Stimulated activated CD8-positive, alpha-beta memory T cell treated with anti-CD3 and anti-CD28 coated beads, Interleukin-2, amount 100 ng/mL, for 48 hours (primary cell): ENCODE data around the gene SOWAHA.
"Not testable (repeated sequence)": the region's sequence is repeated elsewhere in the genome, so short reads cannot be mapped to it uniquely, and the experiment has no call there.

Source experiments
- DNase-seq, 2 donors: peaks; one replicate each; pipeline ENCODE4 v3.0.0-alpha.2; 2020; ENCODE audit warnings: low read depth in 2 of 2

Gene SOWAHA

DNA sequence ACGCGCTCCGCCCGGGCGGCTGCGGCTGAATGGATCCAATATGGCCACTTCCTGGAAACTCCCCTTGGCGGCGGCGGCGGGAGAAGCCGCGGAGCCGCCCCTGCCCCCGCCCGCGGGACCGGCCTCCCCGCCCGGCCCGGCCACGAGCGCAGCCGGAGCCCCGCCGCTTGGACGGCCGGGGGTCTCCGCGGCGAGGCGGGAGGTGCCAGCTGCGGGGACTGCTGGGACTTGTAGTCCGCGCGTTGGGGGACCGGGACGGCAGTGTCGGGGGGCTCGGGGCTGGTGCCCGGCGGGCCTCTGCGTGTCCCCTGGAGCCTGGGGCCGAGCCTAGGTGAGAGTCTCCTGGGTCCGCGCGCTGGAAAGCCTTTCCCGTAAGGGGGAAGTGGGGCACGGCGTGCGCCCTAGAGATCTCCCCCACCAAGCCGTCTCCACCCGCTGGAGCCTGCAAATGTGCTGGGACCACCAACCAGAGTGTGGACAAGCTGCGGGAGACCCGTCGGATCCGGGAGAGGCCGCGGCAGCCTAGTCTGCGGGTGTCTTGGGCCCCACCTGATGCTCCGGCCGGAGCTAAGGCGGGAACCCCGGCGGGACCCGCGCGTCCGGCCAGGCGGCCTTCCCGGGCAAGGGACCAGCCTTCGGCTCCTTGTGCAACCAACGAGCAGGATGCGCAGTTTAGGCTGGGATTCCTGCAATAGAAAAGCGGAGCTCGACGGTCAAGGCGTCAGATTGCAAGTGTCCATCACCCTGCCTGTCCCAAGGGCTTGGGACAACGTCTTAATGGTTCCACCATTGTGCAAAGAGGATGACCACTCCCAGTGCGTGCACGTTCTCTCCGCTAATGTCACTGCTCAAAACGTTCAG, 35.7 kb upstream of the SOWAHA start, which contains the start of gene SEPTIN8:
TSS of gene SEPTIN8 (minus strand) at position 31 of the 861 bp plus-strand sequence. CDS start 102 bp downstream, outside the sequence.
- peak; percentile 8 to 32 for DNase-seq

DNA sequence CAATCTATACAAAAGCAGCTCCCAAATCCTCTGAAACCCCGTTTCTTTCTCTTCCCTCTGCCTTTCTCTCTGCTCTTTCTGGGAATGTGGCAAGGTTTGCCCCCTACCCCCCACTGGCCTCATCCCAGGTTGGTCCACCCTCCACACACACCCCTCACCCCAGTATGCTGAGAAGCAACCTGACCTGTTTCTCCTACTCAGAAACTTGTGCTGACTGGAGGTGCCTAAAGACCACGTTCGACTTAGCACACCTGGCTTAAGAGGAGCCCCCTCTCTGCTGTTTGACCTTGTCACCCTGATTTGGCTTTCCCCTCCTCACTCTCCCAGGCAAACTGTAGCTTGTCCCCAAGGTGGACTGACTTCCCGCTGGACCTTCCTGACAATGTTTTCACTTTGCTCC, 35.0 kb upstream of the SOWAHA start:
- no peak for DNase-seq

DNA sequence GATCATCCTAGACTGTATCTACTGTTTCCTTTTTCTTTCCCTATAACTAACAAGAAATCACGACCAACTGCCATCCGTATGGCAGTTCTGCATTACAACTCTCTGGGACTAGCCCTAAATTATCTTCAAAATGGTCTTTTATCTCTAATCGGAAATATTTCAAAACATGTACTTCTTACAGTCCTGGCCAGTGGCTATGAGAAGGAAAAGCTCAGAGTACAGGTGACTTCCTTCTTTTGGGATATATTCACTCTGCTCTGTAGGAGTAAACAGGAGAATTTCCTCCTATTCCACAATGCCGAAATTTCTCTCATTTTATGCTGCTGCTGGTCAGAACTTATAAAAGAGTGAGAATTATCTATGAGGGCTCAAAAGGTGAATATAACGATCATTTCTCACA, 34.2 kb upstream of the SOWAHA start:
- no peak for DNase-seq

DNA sequence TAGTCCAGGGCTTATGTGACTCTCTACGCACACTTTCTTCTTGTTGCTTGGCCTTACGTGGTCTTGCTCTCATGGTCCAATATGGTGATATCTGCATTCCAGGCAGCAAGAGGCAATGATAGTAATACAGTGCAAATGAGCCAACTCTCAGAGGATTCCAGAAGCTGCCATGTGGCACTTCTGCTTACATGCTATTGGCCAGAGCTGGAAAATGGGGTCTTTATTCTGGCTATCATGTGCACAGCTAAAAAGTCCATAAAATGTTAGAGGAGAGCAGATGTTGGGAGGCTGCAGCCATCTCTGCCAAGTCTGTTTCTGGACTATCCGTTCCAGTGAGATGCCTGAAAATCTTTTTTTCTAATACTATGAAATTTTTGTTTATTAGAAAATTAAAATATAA, 33.1 kb upstream of the SOWAHA start:
- DNase-seq, result no peak

DNA sequence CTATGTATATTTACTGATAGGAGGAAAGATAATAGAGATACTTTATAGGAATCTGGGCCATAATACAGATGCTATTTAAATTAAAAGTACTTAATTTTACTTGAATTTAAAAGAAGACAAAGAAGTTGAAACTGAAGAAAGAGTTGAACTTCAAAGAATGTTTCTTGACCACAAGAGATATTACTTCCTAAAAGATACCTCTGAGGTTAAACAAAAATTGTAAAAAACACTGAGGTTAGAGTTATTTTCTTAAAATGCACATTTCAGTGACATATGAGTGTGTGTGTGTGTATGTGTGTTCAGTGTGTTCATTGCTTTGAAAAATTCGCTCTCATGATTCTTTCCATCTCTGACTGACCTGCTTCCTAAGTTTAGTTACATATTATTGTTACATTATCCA, 32.5 kb upstream of the SOWAHA start:
- DNase-seq, result no peak

DNA sequence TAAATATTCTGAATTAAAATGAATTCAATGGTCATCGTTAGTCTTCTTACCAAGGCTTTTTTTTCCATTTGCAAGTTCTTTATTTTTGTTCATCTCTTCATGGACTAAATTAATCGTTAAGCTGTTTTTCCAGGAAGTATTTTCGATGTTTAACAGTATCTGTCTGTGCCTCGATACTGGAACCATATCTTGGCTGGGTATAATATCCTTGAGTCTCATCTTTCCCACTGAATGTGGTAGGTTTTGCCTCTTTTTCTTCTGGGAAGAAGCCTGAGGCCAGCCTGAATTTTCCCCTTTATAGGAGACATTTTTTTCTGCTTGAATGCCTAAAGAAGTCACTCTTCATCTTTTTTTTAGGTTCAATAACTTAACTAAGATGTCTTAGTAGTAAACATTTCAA, 32.1 kb upstream of the SOWAHA start:
- DNase-seq, result no peak

DNA sequence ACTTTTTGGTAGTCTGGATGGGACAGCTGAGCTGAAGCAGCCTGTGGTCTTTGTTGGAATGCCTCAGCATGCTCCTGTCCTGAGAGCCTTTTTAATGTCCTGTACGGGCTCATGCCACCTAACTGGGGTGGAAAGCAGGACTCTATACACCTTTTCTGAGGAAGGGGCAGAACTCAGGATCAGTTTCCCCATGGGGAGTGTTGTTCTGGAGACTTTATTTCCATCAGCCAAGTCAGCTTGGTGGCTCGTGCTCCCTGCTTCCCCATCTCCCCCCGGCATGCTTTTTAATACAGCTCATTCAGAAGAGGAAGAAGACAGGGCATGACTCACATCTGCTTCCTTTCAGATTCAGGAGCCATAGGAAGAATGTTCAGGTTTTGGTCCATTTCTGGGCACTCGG, 31.0 kb upstream of the SOWAHA start:
- DNase-seq, result no peak

DNA sequence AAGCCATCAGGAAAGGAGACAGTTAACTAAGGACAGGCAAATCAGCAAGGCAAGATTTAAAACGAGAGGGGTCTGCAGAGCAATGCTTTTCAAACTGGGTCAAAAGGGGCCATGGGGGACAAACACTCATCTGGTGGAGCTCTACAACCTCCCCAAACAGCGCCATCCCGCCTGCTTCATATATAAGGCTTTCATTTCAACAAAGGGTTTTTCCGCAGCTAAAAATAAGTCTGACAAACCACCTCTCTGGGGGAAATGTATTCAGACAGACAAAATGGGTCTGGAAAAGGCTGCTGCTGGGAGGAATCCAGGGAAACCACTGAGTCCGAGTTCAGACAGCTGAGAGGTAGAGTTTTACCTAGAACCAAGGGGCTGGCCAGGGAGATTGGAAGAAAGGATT, 27.7 kb upstream of the SOWAHA start:
- no peak for DNase-seq

DNA sequence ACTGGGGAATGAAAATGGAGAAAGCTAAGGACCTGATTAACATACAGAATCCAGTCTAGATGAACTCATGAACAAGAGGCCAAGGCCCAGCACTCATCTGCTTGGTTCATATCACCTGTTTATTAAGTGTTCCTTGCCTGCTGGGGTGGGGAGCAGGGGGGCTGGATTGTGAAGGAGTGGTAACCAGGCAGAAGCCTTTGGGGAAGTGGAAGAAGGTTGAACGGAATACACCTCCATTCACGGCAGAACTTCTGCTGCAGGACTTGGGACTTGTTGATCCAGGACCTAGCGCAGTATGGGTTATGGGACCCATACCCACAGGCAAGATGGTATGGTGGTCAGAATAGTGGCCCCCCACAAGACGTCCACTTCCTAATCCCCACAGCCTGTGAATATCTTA, 27.2 kb upstream of the SOWAHA start:
- no peak for DNase-seq

DNA sequence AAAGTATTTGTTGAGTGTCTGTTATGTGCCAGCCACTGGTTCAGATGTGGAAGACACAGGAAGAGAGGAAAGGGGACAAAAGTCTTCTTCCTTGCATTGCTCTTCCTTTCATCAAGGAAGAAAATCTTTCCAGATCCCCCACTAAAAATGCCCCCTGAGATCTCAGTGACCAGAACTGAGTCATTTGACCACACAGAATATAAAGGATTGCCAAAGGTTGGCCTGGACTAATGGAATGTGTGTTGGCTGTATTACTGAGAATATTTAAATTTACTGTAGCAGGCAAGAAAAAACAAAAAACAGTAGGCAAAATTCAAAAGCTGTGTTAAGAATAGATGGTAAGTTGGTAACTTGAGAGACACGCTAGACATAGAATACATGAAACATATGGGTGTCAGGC, 26.0 kb upstream of the SOWAHA start:
- DNase-seq, result no peak

DNA sequence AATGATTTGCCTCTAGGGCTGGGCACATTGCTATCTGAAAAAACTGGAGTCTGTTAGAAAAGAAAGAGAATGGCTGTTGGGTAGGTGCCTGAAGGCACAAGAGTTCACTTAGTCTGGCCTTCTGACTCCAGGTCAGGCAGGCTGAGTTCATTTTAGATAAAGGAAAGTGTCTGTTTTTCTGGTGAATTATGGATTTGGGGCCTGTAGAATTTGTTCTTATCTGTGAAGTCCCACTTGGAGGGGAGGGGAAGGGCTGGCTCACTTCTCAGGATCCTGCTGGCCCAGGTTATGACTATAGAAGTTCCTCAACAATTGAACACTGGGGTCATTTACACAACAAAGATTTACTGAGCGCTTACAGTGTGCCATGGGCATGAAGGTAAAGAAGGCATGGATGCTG, 24.6 kb upstream of the SOWAHA start:
- no peak for DNase-seq

DNA sequence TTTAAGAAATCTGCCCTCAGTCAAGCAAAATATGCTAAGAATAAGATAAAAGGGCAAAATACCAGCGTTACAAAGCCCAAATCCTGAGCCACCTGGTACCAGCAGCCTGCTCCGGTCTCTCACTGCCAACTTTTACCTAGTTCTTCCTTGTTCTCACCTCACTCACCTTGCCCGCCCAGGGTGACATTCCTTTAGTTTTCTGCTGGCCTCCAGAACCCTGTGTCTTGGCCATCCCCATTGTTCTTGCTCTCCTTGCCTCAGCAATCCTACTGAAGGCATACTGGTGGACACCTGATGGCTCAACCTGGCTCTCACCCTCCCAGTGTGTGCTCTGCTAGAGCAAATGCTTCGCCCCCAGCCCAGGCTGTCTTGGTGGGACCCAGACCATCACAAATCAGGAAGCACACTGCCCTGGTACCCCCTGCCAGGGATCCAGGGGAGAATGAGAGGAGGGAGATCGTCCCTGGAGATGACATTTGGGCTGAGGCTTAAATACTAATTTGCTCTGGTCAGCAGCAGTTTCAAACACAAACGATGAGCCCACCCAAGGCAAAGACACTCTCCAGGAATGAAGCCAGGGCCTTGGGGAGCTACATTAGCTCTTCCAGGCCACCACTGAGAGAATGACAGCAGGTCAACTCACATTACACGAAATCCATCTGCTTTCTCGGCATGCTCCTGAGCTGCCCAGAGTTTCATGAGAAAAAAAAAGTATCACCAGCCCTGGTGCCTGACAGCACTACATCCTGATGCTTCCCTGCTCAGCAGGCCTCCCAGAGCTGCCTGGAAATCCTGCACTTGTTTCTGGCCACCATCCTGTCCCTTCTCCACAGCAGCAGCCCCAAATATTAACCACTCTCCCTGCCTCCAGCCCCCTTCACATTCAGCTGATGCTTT, 23.9 kb upstream of the SOWAHA start:
- no peak for DNase-seq

DNA sequence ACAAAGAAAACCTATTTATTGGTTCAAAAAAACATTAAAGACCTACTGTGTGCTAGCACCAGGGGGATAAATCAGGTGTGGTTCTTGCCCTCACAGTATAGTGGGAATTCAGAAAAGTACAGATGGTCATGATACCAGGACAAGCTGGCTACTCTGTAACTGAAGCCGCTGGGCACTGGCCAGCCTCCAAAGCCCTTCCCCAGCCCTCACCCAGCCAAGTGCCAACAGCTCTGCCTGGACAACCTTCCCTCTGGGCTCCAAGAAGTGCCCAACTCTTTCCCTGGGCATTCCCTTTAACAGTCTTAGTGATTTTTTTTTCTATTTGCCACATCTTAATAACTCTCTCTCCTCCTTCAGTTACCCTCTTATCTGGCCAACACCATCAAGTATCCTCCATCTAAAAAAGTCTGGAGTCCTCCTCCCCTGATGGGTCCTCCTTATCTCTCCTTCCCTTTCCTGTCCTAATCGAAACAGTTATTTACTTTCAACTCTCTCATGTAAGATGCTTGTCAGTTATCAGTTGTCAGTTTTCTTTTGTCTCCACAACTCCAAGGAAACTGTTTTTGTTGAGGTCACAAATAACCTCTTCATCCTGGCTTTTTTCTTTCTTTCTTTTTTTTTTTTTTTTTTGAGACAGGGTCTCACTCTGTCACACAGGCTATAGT, 22.8 kb upstream of the SOWAHA start:
- DNase-seq, result no peak

DNA sequence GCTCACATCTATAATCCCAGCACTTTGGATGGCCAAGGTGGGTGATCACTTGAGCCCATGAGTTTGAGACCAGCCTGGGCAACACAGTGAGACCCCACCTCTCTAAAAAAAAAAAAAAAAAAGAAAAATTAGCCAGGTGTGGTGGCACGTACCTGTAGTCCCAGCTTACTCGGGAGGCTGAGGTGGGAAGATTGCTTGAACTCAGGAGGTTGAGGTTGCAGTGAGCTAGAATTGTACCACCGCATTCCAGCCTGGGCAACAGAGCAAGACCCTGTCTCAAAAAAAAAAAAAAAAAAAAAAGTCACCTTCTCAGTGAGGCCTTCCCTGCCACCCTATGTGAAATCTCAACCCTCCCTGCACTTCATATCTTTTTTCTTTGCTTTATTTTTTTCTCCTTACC, 22.1 kb upstream of the SOWAHA start:
- DNase-seq, result no peak

DNA sequence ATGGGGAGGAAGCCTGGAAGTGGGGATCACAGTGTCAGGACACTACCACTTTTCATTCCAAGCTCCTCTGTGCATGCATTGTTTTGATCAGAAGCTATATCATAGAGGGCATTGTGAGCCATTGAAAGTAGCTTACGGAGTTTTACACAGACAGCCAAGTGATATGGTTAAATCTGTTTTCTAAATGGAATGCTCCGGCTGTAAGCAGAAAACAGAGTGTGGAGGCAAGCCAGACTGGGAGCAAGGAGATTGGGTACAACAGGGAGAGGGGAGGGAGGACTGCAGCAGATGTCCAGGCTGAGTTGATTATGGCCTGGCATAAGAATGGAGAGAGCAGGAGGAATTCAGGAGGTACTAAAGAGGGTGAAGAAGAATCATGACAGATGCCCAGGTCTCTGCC, 15.5 kb upstream of the SOWAHA start:
- no peak for DNase-seq

DNA sequence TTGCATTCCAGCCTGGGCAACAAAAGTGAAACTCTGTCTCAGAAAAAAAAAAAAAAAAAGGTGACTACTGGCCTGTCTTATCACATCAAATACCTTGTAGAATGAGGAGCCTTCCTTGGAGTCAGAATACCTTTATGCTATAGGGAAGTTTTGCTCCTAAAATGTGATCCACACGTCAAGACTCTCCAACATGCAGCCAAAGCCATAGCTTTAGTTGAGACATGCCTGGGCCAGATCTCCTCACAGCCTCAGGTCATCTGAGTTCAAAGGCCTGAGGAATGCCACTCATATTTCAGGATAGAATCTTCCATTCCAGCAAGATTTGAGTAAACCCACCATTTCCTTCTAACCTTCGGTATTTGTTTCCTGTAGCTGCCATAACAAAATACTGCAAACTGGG, 13.7 kb upstream of the SOWAHA start:
- DNase-seq, result no peak

DNA sequence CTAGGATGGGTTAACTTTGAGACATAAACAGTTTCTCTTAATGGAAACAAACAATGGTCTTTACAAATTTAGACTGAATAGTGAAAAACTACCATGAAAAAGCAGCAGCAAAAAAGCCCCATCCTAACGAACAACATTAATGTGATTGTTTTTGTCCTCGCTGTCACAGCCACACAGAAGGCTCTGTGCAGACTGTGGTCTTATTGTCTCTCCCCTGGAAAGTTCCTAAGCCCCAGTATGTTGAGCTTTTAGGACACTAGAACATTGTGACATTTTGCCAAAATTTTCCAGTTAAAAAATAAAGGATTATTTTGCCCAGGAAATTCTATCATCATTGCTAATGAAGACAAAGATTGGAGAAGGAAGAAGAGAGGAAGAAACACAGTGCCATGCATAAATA, 12.6 kb upstream of the SOWAHA start:
- no peak for DNase-seq

DNA sequence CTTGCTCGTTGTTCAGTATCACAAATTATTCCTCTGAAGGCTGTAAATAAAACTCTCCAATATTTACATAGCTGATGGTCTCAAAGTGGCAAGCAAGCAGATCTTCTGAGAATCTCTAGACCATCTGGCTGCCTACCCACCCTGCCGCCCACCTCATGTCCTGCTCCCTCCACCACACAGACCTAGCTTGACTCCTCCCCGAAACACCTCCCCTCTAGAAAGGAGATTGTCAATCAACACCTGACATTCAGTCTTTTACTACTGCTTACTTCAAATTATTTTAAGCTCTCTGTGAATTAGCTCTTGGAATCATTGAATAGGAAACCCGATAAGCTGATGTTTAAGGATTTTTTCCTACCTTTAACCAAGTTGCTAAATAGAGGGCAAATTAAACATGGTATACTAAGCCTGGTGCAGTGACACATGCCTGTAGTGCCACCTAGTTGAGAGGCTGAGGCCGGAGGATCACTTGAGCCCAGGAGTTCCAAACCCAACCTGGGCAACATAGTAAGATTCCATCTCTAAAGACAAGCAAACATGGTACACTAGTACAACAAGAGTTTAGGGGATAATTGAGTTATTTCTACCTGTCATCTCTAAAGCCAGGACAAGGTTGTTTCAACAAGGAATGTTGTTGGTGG, 10.9 kb upstream of the SOWAHA start:
- DNase-seq, result no peak

DNA sequence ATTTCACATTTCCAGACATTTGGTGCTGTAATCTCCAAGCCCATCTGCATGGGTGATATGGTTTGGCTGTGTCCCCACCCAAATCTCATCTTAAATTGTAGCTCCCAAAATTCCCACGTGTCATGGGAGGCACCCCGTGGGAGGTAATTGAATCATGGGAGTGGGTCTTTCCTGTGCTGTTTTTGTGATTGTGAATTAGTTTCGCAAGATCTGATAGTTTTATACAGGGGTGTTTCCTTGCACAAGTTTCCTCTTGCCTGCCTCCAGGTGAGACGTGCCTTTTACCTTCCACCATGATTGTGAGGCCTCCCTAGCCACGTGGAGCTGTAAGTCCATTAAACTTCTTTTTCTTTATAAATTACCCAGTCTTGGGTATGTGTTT, 10.4 kb upstream of the SOWAHA start:
- DNase-seq, result not testable (repeated sequence)

DNA sequence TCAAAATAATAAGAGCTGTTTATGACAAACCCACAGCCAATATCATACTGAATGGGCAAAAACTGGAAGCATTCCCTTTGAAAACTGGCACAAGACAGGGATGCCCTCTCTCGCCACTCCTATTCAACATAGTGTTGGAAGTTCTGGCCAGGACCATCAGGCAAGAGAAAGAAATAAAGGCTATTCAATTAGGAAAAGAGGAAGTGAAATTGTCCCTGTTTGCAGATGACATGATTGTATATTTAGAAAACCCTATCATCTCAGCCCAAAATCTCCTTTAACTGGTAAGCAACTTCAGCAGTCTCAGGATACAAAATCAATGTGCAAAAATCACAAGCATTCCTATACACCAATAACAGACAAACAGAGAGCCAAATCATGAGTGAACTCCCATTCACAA, 8.9 kb upstream of the SOWAHA start:
- DNase-seq, result not testable (repeated sequence)

DNA sequence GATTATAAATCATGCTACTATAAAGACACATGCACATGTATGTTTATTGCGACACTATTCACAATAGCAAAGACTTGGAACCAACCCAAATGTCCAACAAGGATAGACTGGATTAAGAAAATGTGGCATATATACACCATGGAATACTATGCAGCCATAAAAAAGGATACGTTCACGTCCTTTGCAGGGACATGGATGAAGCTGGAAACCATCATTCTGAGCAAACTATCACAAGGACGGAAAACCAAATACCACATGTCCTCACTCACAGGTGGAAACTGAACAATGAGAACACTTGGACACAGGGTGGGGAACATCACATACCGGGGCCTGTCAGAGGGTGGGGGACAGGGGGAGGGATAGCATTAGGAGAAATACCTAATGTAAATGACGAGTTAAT, 7.2 kb upstream of the SOWAHA start:
- not testable (repeated sequence) for DNase-seq

DNA sequence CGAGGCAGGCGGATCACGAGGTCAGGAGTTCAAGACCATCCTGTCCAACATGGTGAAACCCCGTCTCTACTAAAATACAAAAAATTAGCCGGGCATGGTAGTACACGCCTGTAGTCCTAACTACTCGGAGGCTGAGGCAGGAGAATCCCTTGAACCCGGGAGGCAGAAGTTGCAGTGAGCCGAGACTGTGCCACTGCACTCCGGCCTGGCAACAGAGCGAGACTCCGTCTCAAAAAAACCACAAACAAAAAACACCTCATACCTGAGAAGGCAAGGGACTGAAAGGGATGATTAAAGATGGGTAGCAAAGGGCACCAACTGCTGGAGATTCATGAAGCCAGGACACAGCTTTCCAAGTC, 6.3 kb upstream of the SOWAHA start:
- not testable (repeated sequence) for DNase-seq
